Measurements from ENCODE around the gene CHMP1A.

Gene CHMP1A

DNA sequence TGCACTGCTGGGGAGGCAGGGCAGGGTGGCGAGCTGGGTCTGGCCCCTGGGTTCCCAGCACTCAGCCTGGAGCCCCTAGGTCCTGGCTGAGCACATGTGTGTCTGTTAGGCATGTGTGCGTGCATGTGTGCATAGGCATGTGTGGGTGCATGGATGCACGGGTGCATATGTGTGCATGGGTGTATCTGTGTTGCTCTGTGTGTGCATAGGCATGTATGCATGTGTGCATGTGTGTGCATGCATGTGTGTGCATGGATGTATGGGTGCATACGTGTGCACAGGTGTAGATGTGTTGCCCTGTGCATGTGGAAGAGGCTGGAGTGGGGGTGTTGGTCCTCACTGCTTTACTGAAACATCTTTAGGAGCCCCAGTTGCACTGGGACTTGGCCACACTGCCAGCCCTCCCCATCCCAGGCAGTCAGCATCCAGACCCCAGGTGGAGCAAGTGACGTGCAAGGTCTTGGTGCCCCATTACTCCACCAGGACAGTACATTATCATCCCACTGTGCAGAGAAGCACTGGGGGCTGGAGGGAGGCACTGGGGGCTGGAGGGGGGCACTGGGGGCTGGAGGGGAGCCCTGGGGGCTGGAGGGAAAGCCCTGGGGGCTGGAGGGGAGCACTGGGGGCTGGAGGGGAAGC, 54.4 kb downstream of the CHMP1A start:
- DNase-seq = no peak

DNA sequence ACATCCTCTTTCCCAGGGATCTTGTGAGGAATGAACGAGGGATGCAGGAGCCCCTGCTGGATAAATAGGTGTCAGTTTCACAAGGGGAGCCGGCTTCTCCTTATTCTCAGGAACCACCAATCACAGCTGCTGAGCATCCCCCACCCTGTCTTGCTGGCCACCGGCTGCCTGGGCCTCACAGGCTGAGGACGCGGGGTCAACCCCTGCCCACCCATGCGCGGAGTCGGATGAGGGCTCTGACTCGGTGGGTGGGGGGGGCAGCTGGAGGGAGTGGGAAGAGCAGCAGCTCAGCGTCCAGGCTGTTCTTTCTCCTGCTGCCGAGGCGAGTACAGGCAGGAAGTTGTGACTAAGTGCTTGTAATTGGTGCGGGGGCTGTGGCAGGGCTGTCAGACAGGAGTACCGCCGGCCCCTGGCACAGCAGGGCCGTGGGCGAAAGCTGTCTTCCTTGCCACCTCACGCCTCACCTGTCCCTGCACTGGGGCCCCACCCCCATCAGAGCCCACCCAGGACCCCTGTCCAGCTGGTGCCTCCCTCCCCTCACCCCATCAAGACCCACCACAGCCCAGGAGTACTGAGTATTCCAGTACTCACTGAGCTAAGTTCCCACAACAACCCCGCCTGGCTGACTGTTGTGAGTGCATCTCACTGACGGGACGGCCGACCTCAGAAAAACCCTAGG, 55.1 kb downstream of the CHMP1A start:
- DNase-seq = peak; percentile 64

DNA sequence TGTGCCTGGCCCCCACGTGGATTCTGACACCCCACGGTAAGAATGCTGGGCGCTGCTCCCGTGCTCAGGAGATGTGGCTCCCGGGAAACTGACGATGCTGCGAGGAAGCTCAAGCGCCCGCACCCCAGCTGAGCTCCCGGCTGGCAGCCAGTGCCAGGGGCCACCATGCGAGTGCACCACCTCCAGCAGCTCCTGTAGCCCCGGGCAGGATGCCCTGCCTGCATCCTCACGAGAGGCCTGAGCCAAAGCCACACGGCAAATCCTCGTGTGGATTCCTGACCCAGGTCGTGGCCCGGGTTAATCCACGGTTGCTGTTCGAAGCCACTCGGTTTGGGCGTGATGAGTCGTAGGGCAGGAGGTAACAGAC, 55.6 kb downstream of the CHMP1A start:
- DNase-seq = no peak

DNA sequence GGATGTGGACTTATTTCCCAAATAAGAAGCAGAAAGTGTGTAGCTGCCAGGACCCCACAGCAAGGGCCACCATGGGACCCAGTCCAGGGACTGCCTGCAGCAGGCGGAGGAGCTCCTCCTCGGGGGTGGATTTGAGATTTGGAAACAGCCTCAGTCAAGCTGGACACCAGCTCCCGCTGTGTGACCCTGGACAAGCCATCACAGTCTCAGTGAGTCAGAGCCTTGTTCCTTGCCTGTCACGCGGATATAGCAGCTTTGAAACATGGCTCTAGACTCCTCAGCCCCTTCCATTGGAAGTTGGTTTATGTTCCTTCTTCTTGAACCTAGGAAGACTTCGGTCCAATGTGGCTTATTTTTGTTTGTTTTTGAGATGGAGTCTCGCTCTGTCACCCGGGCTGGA, 56.6 kb downstream of the CHMP1A start:
- no peak for DNase-seq

DNA sequence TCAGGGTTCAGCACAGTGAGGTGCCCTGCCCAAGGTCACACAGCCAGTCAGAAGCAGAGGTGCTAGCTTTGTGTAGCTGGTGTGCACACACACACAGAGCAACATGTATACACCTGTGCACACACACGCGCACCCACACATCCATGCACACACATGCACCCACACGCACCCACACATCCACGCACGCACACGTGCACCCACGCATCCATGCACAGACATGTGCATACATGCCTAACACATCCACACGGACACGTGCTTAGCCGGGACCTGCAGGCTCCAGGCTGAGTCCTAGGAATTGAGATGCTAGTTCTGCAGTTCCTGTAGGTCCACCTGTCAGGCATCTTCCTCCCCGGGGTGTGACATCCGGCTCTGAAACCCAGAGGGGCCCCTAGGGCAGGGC, 57.1 kb downstream of the CHMP1A start:
- peak; percentile 29 for DNase-seq

DNA sequence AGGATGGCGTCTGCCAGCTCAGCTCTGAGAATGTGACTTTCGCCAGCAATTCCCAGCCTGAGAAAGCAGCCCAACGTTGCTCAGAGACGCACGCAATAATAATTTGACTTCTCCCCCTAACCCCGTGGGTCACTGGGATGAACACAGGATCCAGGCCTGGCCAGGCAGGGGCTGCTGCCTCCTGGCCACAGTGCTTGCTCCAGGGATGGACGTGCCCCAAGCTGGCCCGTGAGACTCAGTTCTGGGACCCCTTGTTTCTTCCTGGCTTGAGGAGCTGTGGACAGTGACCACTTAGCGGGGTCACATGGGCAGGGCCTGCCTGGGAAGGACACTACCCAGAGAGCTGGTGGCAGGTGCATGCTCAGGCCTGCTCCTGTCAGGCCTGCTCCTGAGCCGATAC, 57.6 kb downstream of the CHMP1A start:
- DNase-seq = peak; percentile 19

DNA sequence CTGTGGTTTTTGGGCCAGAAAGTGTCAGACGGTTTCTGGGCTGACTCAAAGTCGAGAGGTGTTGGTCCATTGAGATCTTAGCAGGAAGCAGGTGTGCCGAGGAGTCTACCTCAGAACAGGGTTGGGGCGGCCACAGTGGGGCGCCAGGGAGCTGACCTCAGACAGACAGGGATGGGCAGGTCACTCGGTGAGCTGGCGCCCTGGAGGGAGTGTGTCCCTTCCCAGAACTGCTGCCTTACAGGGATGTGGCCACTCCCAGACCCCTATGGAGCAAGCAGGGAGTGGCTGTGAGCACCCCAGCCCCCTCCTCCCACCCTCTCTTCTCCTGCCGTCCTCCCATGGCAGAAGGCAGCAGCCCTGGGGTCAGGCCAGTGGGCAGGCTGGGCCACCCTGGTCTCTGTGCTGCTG, 58.1 kb downstream of the CHMP1A start:
- DNase-seq = peak; percentile 65

DNA sequence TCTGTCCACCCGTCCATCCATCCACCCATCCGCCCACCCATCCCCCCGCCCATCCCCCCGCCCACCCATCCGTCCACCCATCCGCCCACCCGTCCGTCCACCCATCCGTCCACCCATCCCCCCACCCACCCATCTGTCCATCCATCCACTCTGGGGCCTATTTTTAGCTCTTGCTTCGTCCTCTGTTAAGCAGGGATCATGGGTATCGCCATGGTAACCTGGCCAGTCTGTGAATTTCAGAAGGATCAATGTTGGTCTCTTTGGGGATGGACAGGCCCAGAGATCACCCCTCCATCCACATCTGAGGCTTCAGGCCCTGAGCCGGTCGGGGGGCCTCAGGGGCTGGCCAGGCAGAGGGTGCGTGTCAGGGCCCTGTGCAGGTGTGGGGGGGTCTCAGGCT, 59.3 kb downstream of the CHMP1A start:
- DNase-seq = peak; percentile 78

DNA sequence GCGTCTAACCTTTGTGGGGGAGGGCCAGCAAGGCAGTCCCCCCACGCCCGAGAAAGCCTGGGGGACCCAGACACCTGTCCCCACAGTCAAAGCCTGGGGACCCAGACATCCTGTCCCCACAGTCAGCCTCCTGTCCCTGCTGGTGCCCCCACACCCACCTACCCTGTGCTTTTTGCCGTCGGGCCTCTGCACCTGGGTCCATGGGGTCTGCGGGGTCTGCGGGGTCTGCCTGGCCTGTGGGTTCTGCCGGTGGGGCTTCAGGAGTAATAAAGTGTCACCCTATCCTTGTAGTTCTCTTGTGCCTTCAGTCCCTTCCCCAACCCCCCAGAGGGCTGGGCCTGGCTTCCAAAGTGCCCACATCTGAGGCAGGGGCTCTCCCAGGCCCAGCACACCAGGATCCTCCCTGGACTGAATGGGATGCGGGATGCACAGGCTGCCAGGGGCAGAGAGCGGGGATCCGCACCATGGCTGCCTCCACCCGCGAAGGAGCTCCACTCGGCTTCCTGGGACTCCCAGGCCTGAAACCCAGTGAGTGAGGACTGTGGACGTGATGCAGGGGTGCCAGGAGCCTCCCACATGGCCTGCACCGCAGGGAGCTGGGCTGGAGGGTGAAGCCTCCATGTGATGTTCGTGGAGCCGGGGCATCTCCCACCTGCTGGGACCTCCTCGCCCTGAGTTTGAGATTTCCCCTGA, 60.4 kb downstream of the CHMP1A start:
- no peak for DNase-seq

DNA sequence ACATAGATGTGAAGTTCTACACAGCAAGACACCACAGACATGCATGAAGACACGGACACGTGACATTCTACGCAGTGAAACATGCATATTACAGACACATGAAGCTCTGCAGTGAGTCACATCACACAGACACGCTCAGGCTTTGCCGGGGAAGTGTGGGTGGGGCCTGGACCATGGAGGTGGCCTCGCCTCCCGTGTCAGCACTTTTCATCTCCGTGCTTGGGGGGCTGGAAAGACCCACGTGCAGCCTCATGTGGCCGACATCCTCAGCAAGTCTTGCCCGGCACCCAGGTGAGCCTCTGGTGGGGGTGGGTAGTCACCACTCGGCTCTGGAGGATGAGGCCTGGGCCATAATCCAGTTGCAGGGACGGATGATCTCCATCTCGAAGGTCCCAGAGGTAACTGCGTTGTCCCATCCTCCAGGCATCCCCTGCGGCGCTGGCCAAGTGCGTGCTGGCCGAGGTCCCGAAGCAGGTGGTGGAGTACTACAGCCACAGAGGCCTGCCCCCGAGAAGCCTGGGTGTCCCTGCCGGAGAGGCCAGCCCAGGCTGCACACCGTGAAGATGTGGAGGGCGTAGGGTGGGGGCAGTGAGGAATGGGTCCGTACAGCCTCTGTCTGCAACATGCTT, 61.3 kb downstream of the CHMP1A start:
- no peak for DNase-seq

DNA sequence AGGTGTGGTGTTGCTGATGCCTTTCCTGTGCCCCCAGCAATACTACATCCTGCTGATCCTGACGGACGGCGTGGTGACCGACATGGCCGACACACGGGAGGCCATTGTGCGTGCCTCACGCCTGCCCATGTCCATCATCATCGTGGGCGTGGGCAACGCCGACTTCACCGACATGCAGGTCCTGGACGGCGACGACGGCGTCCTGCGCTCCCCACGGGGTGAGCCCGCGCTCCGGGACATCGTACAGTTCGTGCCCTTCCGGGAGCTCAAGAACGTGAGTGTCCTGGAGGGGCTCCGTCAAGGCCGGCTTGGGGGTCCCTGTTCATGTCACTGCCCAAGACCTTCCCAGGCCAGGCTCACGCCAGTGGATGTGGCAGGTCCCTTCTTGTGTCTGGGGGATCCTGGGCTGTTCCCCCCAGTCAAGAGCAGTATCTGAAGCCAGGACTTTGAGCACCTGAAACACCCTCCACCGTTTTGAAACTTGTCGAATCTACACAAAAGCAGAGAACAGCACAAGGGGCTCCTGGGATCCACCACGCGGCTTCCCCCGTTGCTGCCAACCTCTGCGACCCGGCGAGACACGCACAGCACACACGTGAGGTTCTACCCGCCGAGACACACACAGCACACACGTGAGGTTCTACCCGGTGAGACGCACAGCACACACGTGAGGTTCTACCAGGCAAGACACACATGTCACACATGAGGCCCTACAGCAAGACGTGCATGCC, 62.0 kb downstream of the CHMP1A start:
- DNase-seq = no peak

Measured in NCI-H82 (cell line).